Measurements from ENCODE around the gene AK2.

- TF ChIP-seq CTCF (IDR thresholded peaks at IDR 0.05) (no peak), POLR2A (IDR thresholded peaks at IDR 0.05) (no peak)
Observed at GRCh38 chr1:32998997-32999396, 37.7 kb downstream of the AK2 start.
